ENCODE results near the gene VPS35.

Gene VPS35

DNA sequence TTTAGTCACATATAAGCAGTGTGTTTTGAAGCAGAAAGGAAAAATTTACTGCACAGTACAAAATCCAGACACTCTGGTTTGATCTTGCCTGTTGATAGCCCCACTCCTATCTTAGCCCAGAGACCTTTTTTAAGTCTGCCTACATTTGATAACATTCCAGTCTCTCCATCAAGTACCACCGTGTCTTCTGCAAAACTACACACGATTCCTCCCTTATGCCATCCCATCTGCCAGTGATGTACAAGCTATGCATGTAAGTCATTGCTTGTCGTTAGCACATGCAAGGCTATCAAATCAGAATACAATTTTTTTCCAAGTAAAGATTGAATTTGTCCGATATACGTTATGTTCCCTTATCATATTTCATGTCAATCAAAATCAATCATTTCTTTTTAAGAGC, 82.7 kb downstream of the VPS35 start:
- DNase-seq: no peak
